Mucosa of rectum (tissue), 2 donors: ENCODE measurements around the gene TLE4.
A peak's percentile ranks its signal among the peaks of the same experiment; 100 is the strongest.

Experiments
- H3K27ac ChIP-seq, 2 donors: one replicate each; pipeline ENCODE4 v1.7.0; 2013; ENCODE audit warnings: inconsistent platforms in 2 of 2, low read depth in 2 of 2, low read length in 2 of 2
- H3K27me3 ChIP-seq, 2 donors: one replicate each; pipeline ENCODE4 v1.7.0; 2013; ENCODE audit warnings: low read length in 2 of 2; ENCODE audit not compliant: control insufficient read depth in 2 of 2, insufficient read depth in 2 of 2
- H3K36me3 ChIP-seq, 2 donors: one replicate each; pipeline ENCODE4 v1.7.0; 2013; ENCODE audit warnings: low read length in 2 of 2; ENCODE audit not compliant: control insufficient read depth in 2 of 2, insufficient read depth in 2 of 2
- H3K4me1 ChIP-seq, 2 donors: one replicate each; pipeline ENCODE4 v1.7.0; 2013; ENCODE audit warnings: low read length in 2 of 2, mild to moderate bottlenecking in 1 of 2; ENCODE audit not compliant: control insufficient read depth in 2 of 2, insufficient read depth in 2 of 2
- H3K4me3 ChIP-seq, 2 donors: one replicate each; pipeline ENCODE4 v1.7.0; 2013; ENCODE audit warnings: low read length in 2 of 2
- H3K9ac ChIP-seq, 2 donors: one replicate each; pipeline ENCODE4 v1.7.0; 2013; ENCODE audit warnings: low read length in 2 of 2, low read depth in 1 of 2, mild to moderate bottlenecking in 1 of 2
- H3K9me3 ChIP-seq, 2 donors: one replicate each; pipeline ENCODE4 v1.7.0; 2013; ENCODE audit warnings: low read length in 2 of 2; ENCODE audit not compliant: control insufficient read depth in 2 of 2
- donor health status: healthy.
- donor health status: Normal muscosa, but diverticular disease.

TLE4 gene

DNA sequence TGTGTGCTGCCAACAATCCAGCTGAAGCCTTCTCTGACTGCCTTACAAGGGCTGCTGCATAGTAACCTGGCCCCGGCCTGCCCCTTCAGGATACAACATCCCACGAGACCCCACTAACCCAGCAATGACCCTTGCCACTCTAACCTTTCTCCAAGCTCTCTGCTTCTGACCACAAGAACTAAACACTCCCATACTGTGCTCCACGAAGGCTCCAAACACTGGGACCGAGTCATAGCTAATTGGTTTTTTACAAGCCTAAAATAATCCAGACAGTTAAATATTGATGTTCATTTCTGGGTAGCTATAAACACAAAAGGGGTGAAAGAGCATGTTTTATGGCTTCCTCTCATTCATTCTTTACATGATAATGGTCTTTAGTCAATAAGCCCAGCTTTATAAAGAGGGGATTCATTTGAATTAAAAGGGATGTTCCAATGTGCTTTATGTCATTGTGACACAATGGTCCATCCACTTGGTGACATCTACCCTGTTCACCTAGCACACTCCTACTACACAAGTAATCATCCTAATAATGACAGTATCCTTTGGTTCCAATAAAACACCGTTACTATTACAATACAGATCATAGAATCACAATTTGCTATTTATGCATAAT, 16.2 kb upstream of the TLE4 start:
- H3K9ac ChIP-seq, result no peak overlapping the region
- peak overlapping the region in 1 of 2 donors; percentile 12 for H3K27ac ChIP-seq
- no peaks in the 10 kb centered on the region for H3K27me3 ChIP-seq
- H3K4me3 ChIP-seq, result no peak overlapping the region
- H3K4me1 ChIP-seq, result no peaks in the 10 kb centered on the region
- H3K36me3 ChIP-seq, result no peaks in the 10 kb centered on the region
- H3K9me3 ChIP-seq, result no peaks in the 10 kb centered on the region

DNA sequence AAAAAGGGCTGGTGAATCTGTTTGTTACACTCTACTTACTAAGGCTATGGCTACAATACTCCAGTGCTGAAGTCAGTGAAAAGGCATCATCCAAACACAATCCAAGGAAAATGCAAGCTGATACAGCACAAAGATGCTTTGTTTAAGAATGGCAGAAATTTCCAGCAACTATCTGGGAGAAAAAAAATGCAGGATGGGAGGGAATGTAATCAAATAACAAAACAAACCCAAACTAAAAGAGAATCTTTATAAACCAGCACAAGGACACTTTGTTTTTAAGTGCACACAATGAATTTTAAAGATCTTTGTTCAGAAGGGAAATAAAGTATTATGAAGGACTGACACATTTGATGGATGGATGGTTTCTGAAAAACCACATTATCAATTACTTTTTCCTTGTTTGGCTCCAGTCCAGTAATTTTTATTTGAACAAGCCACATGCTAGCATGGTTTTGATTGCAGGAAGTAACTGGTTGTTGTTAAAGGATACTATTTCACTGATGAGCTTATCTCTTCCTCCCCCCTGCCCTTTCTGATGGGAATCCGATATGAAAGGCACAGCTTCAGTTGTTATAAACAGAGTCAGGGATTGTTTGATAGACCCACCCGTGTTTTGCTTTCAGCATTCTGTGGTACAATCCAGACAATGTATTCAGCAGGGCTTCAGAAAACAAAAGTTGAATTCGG, 12.1 kb upstream of the TLE4 start:
- H3K9me3 ChIP-seq, result no peaks in the 10 kb centered on the region
- H3K27me3 ChIP-seq, result no peaks in the 10 kb centered on the region
- no peak overlapping the region for H3K9ac ChIP-seq
- H3K27ac ChIP-seq, result no peak overlapping the region
- H3K4me3 ChIP-seq, result no peak overlapping the region
- no peaks in the 10 kb centered on the region for H3K4me1 ChIP-seq
- no peaks in the 10 kb centered on the region for H3K36me3 ChIP-seq

- Histone ChIP-seq H3K27me3 (peaks cover 0 to 6% of the 10 kb centered on the region in 2 donors), H3K36me3 (no peaks in the 10 kb centered on the region), H3K4me3 (no peak overlapping the region), H3K27ac (no peak overlapping the region), H3K9ac (no peak overlapping the region), H3K9me3 (no peaks in the 10 kb centered on the region), H3K4me1 (no peaks in the 10 kb centered on the region)
Measured at GRCh38 chr9:79562749-79563386, 8.9 kb upstream of the TLE4 start.

DNA sequence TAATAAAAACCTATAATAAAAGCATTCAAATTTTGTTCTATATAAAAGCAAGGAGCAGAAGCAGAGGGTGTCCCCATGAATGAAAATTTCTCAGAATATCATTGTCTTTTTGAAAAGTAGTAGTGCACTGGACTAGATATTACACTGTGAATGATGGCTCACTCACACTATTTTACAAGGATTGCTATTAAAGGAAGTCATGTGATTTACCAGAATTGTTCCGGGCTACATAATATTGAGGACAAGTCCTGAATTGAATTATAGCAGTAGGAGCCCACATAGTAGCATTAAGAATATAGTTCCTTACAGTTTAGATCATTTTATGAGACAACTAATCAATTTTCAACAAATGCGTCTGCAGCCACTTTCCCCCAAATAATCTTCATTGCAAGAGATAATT, 7.7 kb upstream of the TLE4 start:
- Histone ChIP-seq H3K36me3 (no peaks in the 10 kb centered on the region), H3K9ac (no peak overlapping the region), H3K4me3 (no peak overlapping the region), H3K4me1 (no peaks in the 10 kb centered on the region), H3K27ac (no peak overlapping the region), H3K27me3 (peaks cover 3 to 6% of the 10 kb centered on the region in 2 donors), H3K9me3 (no peaks in the 10 kb centered on the region)

DNA sequence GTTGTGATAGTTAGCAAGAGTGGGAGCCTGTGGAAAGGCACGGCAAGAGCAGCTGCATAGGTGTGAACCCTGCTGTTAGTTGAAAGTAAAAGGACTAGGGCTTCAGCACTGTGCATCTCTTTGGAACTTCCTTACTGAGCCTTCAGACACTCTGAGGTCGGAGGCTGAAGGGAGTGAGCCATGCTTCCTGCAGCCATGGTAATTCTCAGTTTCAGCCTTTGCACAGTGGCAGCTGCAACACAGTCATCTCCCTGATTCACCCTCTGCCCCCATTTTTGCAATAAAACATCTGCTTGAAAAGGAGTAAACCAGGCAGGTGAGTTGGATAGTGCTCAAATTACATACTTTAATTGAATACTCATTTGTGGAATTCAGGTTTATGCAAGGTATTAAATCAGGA, 6.5 kb upstream of the TLE4 start:
- H3K27me3 ChIP-seq, result peaks cover 8 to 9% of the 10 kb centered on the region in 2 donors
- no peaks in the 10 kb centered on the region for H3K9me3 ChIP-seq
- H3K4me1 ChIP-seq, result peaks cover 0 to 2% of the 10 kb centered on the region in 2 donors
- no peak overlapping the region for H3K27ac ChIP-seq
- H3K9ac ChIP-seq, result no peak overlapping the region
- H3K36me3 ChIP-seq, result no peaks in the 10 kb centered on the region
- no peak overlapping the region for H3K4me3 ChIP-seq

- peaks cover 10 to 13% of the 10 kb centered on the region in 2 donors for H3K27me3 ChIP-seq
- no peaks in the 10 kb centered on the region for H3K36me3 ChIP-seq
- H3K9me3 ChIP-seq, result no peaks in the 10 kb centered on the region
- no peak overlapping the region for H3K27ac ChIP-seq
- no peak overlapping the region for H3K9ac ChIP-seq
- H3K4me1 ChIP-seq, result peaks cover 0 to 5% of the 10 kb centered on the region in 2 donors
- no peak overlapping the region for H3K4me3 ChIP-seq
Measured at GRCh38 chr9:79567671-79568098, 4.1 kb upstream of the TLE4 start.

GRCh38 chr9:79568337-79569101, 3.2 kb upstream of the TLE4 start:
- no peaks in the 10 kb centered on the region for H3K36me3 ChIP-seq
- peaks cover 10 to 13% of the 10 kb centered on the region in 2 donors for H3K27me3 ChIP-seq
- no peak overlapping the region for H3K9ac ChIP-seq
- H3K4me1 ChIP-seq, result peaks cover 2 to 5% of the 10 kb centered on the region in 2 donors
- no peaks in the 10 kb centered on the region for H3K9me3 ChIP-seq
- peak overlapping the region in 1 of 2 donors; percentile 4 for H3K27ac ChIP-seq
- no peak overlapping the region for H3K4me3 ChIP-seq

DNA sequence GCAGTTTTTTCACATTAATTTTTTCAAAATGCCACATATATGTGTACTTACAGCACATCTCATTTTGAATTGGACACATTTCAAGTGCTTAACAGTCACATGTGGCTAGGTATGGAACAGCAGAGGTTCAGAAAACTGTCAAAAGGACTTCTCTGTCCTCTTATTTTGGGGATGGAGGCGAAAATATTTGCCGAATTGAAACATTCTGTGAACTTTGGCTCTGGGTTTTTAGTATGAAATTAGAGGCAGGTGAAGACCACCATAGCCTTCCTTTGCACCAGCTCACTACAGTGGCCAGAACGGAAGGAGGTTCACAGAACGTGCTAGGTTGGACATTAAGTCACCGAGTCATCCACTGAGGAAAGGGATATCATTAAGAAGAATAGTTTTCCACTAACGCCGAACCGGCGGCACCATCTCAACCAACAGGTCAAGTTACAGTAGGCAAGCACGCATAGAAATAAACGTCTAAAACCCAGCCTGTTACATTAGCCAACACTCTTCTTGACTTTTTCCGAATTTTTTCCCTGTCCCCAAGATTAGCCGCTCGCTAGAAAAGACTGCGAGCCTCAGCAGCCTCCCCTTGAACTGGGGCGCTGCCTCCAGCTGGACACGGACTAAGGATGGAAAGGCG, 1.8 kb upstream of the TLE4 start:
- Histone ChIP-seq H3K9me3 (no peaks in the 10 kb centered on the region), H3K4me3 (peak overlapping the region; percentile 78 to 86), H3K9ac (peak overlapping the region in 1 of 2 donors; percentile 56), H3K4me1 (peaks cover 5 to 6% of the 10 kb centered on the region in 2 donors), H3K36me3 (no peaks in the 10 kb centered on the region), H3K27me3 (peaks cover 10 to 13% of the 10 kb centered on the region in 2 donors), H3K27ac (peak overlapping the region in 1 of 2 donors; percentile 81)

- no peaks in the 10 kb centered on the region for H3K36me3 ChIP-seq
- H3K27ac ChIP-seq, result peak overlapping the region; percentile 71 to 81
- H3K9me3 ChIP-seq, result no peaks in the 10 kb centered on the region
- H3K9ac ChIP-seq, result peak overlapping the region; percentile 56 to 57
- peaks cover 10 to 13% of the 10 kb centered on the region in 2 donors for H3K27me3 ChIP-seq
- H3K4me1 ChIP-seq, result peaks cover 5 to 6% of the 10 kb centered on the region in 2 donors
- peak overlapping the region; percentile 78 to 86 for H3K4me3 ChIP-seq
Measured at GRCh38 chr9:79570448-79571308, 1.1 kb upstream of the TLE4 start.
